Endothelial cell of umbilical vein (primary cell): ENCODE results near the gene ASB17. TPM values are rescaled to one million over a fixed set of nuclear protein-coding genes. Genes with fewer than 3 reads are reported as not detected.

ENCODE experiments used
- BruUV-seq: library from RNA; stranded (reverse); fragments of 400-500 nt; replicated peaks from 2 replicates; lab custom pipeline; 2021; lab: Mats Ljungman, UMichigan
- CTCF ChIA-PET: fragments of 300-600, 350-600 bp; sonication (Branson Sonifier 250); formaldehyde crosslinking; loops from one replicate; lab custom pipeline; 2021; ENCODE audit warnings: antibody characterized with exemption, inconsistent platforms; lab: Charles Lee
- POLR2A ChIA-PET: fragments of 300-600, 350-600 bp; sonication (Branson Sonifier 250); formaldehyde crosslinking; loops from one replicate; lab custom pipeline; 2021; ENCODE audit warnings: antibody characterized with exemption, inconsistent platforms; lab: Charles Lee
- DNase-seq: peaks from one replicate; pipeline ENCODE4 v3.0.0-alpha.2; 2011; ENCODE audit warnings: low read depth, low spot score
- FAIRE-seq: peaks from 2 replicates; lab custom pipeline; 2011; peaks lifted over from hg19 to GRCh38; lab: Jason Lieb, UNC
- H2AFZ ChIP-seq: 2 replicates; pipeline ENCODE4 v1.6.0; 2012; ENCODE audit warnings: low read depth, low read length, control low read depth, inconsistent platforms
- H3K27ac ChIP-seq: 2 replicates; pipeline ENCODE4 v1.5.1; 2011; ENCODE audit warnings: low read depth, mild to moderate bottlenecking, control low read depth, low read length, moderate library complexity; ENCODE audit not compliant: insufficient read depth
- H3K27me3 ChIP-seq, 2 experiments: 2 replicates each; pipeline versions ENCODE4 v1.6.0 to v1.6.1; 2011; ENCODE audit warnings: low read length in 2 of 2, mixed read lengths in 1 of 2; ENCODE audit not compliant: control insufficient read depth in 2 of 2, insufficient read depth in 2 of 2
- H3K36me3 ChIP-seq, 2 experiments: 2 replicates in 1 of 2; 3 replicates in 1 of 2; pipeline ENCODE4 v1.5.1; 2011; ENCODE audit warnings: low read length in 2 of 2, mild to moderate bottlenecking in 1 of 2, moderate library complexity in 1 of 2; ENCODE audit not compliant: control insufficient read depth in 2 of 2, insufficient read depth in 2 of 2; ENCODE audit errors: extremely low read depth in 1 of 2
- H3K4me1 ChIP-seq: 3 replicates; pipeline ENCODE4 v1.5.1; 2011; ENCODE audit warnings: mild to moderate bottlenecking, low read length; ENCODE audit not compliant: control insufficient read depth, insufficient read depth; ENCODE audit errors: extremely low read depth
- H3K4me2 ChIP-seq: 2 replicates; pipeline ENCODE4 v1.6.1; 2011; ENCODE audit warnings: low read length, control low read depth, mixed read lengths; ENCODE audit not compliant: insufficient read depth
- H3K4me3 ChIP-seq, 3 experiments: fragments of 200-600 bp in 1 of 3; sonication (generic), shearing (Covaris generic) in 1 of 3; replicated peaks in 1 of 3; 2 replicates each; pipeline ENCODE4 v1.5.1; 2011 to 2016; ENCODE audit warnings: control low read depth in 3 of 3, low read length in 3 of 3, mild to moderate bottlenecking in 2 of 3, inconsistent platforms in 1 of 3, low read depth in 1 of 3, moderate library complexity in 1 of 3; ENCODE audit not compliant: insufficient read depth in 1 of 3
- H3K79me2 ChIP-seq: 2 replicates; pipeline ENCODE4 v1.6.0; 2012; ENCODE audit warnings: low read length, inconsistent platforms; ENCODE audit not compliant: control insufficient read depth, insufficient read depth
- H3K9ac ChIP-seq: replicated peaks from 2 replicates; pipeline ENCODE3; 2011; ENCODE audit warnings: low read length, control low read depth; ENCODE audit not compliant: insufficient read depth; ENCODE audit errors: extremely low read depth
- H3K9me1 ChIP-seq: replicated peaks from 3 replicates; pipeline ENCODE4 v1.6.0; 2011; ENCODE audit warnings: mild to moderate bottlenecking, low read length; ENCODE audit not compliant: control insufficient read depth, insufficient read depth; ENCODE audit errors: extremely low read depth
- H3K9me3 ChIP-seq: replicated peaks from 2 replicates; pipeline ENCODE4 v1.5.1; 2012; ENCODE audit warnings: low read length, inconsistent platforms; ENCODE audit not compliant: control insufficient read depth, insufficient read depth
- H4K20me1 ChIP-seq: replicated peaks from 2 replicates; pipeline ENCODE3; 2011; ENCODE audit warnings: mild to moderate bottlenecking, low read length; ENCODE audit not compliant: control insufficient read depth, insufficient read depth; ENCODE audit errors: extremely low read depth
- CTCF ChIP-seq, 2 donors: IDR thresholded peaks; 1 replicate in 1 of 2; 2 replicates in 1 of 2; pipeline ENCODE4 v1.5.1; 2011; ENCODE audit warnings: low read length in 2 of 2, mild to moderate bottlenecking in 2 of 2, moderate library complexity in 2 of 2, control low read depth in 1 of 2, inconsistent platforms in 1 of 2, low read depth in 1 of 2; ENCODE audit not compliant: insufficient read depth in 1 of 2; ENCODE audit errors: extremely low read depth in 1 of 2
- EZH2 ChIP-seq: IDR thresholded peaks from 2 replicates; pipeline ENCODE4 v1.6.1; 2012; ENCODE audit warnings: borderline replicate concordance, low read depth, mild to moderate bottlenecking, moderate library complexity, low read length, inconsistent platforms; ENCODE audit not compliant: severe bottlenecking
- FOS ChIP-seq: IDR thresholded peaks from 2 replicates; pipeline ENCODE4 v1.6.1; 2011; ENCODE audit warnings: mild to moderate bottlenecking, low read length, moderate library complexity, borderline replicate concordance; ENCODE audit not compliant: insufficient read depth
- GATA2 ChIP-seq: IDR thresholded peaks from 2 replicates; pipeline ENCODE4 v1.7.0; 2011; ENCODE audit warnings: low read depth, mild to moderate bottlenecking, moderate library complexity, mixed read lengths, low read length; ENCODE audit not compliant: insufficient read length, insufficient read depth
- JUN ChIP-seq: IDR thresholded peaks from 2 replicates; pipeline ENCODE4 v1.6.1; 2011; ENCODE audit warnings: borderline replicate concordance, low read depth; ENCODE audit not compliant: insufficient read length, insufficient read depth
- MAX ChIP-seq: IDR thresholded peaks from 2 replicates; pipeline ENCODE4 v1.6.1; 2011; ENCODE audit not compliant: insufficient read depth, insufficient read length
- MYC ChIP-seq: IDR thresholded peaks from one replicate; pipeline ENCODE4 v1.6.1; 2011; ENCODE audit warnings: mild to moderate bottlenecking, low read depth, low read length
- POLR2A ChIP-seq: IDR thresholded peaks from 2 replicates; pipeline ENCODE4 v1.6.1; 2012; ENCODE audit warnings: low read depth, mild to moderate bottlenecking, control low read depth, low read length
- POLR2AphosphoS5 ChIP-seq: IDR thresholded peaks from 2 replicates; pipeline ENCODE4 v1.6.1; 2012; ENCODE audit warnings: low read depth, mild to moderate bottlenecking, control low read depth, low read length, moderate library complexity; ENCODE audit not compliant: insufficient read depth
- dilution Hi-C: fragments of 300-500 bp; cut with MboI; formaldehyde crosslinking; loops from one replicate; pipeline ENCODE4 v1.15.0; 2019; ENCODE audit warnings: low sequenced_read_pairs; ENCODE audit not compliant: extremely low pct_ligation_motif_present
- intact Hi-C: fragments of 100-400 bp; cut with micrococcal nuclease; formaldehyde crosslinking; loops from one replicate; pipeline ENCODE4 v1.10.0; 2022
- polyA plus RNA-seq, 4 experiments: library from polyadenylated mRNA; depleted of rRNA in 3 of 4; stranded (reverse) in 3 of 4; unstranded in 1 of 4; fragments of >200 nt; gene quantifications; 2 replicates each; pipeline versions ENCODE4 v1.2.1 to v1.2.3, GENCODE V29; 2011 to 2012; ENCODE audit warnings: missing spikeins in 1 of 4
- total RNA-seq: library from RNA; stranded (reverse); gene quantifications from 2 replicates; pipeline ENCODE4 v1.2.3, GENCODE V29; 2021

Gene ASB17
- total and polyA plus RNA-seq, 2 donors (not counting 3 experiments of a cell fraction or from before 2014, with no cell fraction given): not detected

- DNase-seq (no peak), FAIRE-seq (no peak)
- no peak overlapping the region for H3K4me2 ChIP-seq
- POLR2A ChIA-PET: no interaction called here
- H3K9ac ChIP-seq: no peak overlapping the region
- H3K79me2 ChIP-seq: no peaks in the 10 kb centered on the region
- intact Hi-C loops: no loop called here
- H3K4me1 ChIP-seq: no peaks in the 10 kb centered on the region
- H2AFZ ChIP-seq: no peak overlapping the region
- no peaks in the 10 kb centered on the region for H3K9me3 ChIP-seq
- no peak overlapping the region for H3K4me3 ChIP-seq
- no peaks in the 10 kb centered on the region for H4K20me1 ChIP-seq
- no peak overlapping the region for H3K27ac ChIP-seq
- dilution Hi-C loops: no loop called here
- no peak for TF ChIP-seq EZH2
- TF ChIP-seq POLR2A: no peak
- no peak for TF ChIP-seq FOS
- TF ChIP-seq CTCF (IDR thresholded peaks at IDR 0.05; ENCODE audit: extremely low read depth in 1 of 2, insufficient read depth in 1 of 2, low read depth in 1 of 2, low read length in 2 of 2): no peak
- TF ChIP-seq MAX: no peak
- no peak for TF ChIP-seq POLR2AphosphoS5
- no peaks in the 10 kb centered on the region for H3K36me3 ChIP-seq
- no TSS peak for BruUV-seq
- no peaks in the 10 kb centered on the region for H3K27me3 ChIP-seq
- H3K9me1 ChIP-seq: no peaks in the 10 kb centered on the region
- CTCF ChIA-PET: interaction anchor here (1.0 kb wide), 2 partner anchors 14 to 17 kb away, joined by 3 to 4 read pairs; no protein-coding TSS in a partner anchor
Measured at GRCh38 chr1:75884437-75884836, 47.8 kb downstream of the ASB17 start.

- Histone ChIP-seq H3K9me1 (no peaks in the 10 kb centered on the region), H3K9me3 (no peaks in the 10 kb centered on the region), H3K4me1 (no peaks in the 10 kb centered on the region), H3K4me2 (no peak overlapping the region), H4K20me1 (no peaks in the 10 kb centered on the region), H3K36me3 (no peaks in the 10 kb centered on the region), H3K27me3 (no peaks in the 10 kb centered on the region), H3K27ac (no peak overlapping the region), H3K9ac (no peak overlapping the region), H3K79me2 (no peaks in the 10 kb centered on the region), H2AFZ (no peak overlapping the region), H3K4me3 (no peak overlapping the region)
- no TSS peak for BruUV-seq
- dilution Hi-C loops: no loop called here
- intact Hi-C loops: no loop called here
- FAIRE-seq (no peak), DNase-seq (no peak)
- POLR2A ChIA-PET: no interaction called here
- CTCF ChIA-PET: no interaction called here
- TF ChIP-seq EZH2 (no peak), POLR2A (no peak), POLR2AphosphoS5 (no peak), CTCF (IDR thresholded peaks at IDR 0.05; ENCODE audit: extremely low read depth in 1 of 2, insufficient read depth in 1 of 2, low read depth in 1 of 2, low read length in 2 of 2) (no peak), FOS (no peak), JUN (no peak), MAX (no peak), GATA2 (no peak), MYC (no peak)
Measured at GRCh38 chr1:75879985-75880384, 52.2 kb downstream of the ASB17 start.
